ENCODE results near the gene KLF18.
"Not testable (repeated sequence)": the region's sequence is repeated elsewhere in the genome, so short reads cannot be mapped to it uniquely, and the experiment has no call there.

KLF18 gene

DNA sequence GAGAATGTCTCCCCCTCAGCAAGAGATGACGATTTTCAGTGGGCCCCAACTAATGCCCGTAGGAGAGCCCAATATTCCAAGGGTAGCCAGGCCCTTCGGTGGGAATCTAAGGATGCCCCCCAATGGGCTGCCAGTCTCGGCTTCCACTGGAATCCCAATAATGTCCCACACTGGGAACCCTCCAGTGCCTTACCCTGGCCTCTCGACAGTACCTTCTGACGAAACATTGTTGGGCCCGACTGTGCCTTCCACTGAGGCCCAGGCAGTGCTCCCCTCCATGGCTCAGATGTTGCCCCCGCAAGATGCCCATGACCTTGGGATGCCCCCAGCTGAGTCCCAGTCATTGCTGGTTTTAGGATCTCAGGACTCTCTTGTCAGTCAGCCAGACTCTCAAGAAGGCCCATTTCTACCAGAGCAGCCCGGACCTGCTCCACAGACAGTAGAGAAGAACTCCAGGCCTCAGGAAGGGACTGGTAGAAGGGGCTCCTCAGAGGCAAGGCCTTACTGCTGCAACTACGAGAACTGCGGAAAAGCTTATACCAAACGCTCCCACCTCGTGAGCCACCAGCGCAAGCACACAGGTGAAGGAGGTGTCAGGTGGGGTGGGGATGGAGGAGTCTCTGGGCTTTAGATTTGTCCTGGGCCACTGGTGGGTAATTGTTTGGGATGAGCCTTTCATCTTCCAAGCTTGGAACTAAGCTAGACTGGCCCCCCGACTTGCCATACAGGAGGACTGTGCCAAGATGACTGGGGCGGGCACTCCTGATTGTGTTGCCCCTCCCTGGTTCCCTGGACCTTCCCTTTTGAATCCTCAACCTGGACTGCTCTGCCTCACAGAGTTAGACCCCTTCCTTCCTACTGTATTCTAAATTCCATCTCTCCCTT is 11.6 kb downstream of the KLF18 start:
- intact Hi-C loops (cut with DNase I) = no loop called here
- peak in 1 of 10 donors; percentile 52 for DNase-seq

DNA sequence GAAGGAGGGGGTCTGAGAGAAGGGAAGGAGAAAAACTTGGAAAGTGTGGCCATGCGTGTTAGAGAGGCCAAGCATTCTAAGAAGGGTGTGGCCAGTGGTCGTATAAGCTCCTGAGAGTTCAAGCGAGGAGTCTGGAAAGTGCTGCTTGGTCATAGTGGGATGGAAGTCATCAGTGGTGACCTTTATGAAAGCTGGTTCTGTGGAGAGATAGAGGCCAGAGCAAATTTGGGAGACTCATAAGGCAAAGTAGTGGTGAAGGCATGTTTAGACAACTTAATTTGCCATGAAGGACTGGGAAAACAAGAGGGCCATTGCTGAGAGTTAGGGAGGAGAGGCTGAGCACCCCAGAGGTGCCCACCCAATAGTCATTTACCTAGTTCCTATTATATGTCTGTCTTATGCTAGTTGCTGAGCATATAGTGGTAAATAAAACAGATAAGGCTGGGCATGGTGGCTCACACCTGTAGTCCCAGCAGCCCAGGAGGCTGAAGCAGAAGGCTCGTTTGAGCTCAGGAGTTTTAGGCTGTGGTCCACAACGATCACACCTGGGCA is 21.0 kb downstream of the KLF18 start:
- intact Hi-C loops (cut with DNase I) = no loop called here
- DNase-seq = peak in 1 of 10 donors; percentile 3

DNA sequence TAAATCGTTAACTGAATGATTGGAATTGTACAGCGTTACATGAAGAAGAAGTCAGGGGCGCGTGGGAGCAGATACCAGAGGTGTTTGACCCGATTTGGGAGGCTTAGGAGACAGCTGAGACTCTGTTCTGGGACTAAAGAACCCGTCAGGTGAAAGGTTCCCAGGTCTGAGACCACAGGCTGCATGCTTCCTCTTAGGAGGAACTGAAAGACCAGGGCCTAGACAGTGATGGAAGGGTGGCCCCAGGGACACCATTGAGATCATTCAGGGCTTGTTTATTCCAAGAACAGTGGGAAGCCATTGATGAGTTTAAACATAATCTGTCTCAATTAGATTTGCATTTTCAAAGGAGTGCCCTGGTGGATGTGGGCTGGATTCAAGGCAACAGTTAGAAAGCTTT is 21.9 kb downstream of the KLF18 start:
- peak in 1 of 10 donors; percentile 4 for DNase-seq
- intact Hi-C loops (cut with DNase I) = no loop called here

DNA sequence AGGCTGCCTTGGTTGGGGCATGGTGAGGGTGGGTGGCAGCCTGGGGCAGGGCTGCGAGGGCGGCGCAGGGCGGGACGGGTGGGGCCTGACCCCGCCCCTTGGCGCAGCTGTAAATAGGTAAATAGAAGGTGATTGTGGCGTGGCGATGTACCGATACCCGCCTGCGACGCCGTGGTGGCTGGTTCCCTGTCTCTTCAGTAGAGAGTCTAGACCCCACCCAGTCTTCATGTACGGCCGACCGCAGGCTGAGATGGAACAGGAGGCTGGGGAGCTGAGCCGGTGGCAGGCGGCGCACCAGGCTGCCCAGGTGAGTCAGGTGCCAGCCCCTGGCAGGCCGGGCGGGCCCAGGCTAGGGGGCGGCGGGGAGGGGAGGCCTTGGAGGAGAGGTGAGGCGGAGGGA is 22.7 kb downstream of the KLF18 start, which contains the start of gene KLF17:
KLF17 (plus strand) TSS at position 140 of the 400 bp plus-strand sequence; CDS start at position 227, 87 bp downstream.
- DNase-seq = no peak
- intact Hi-C loops (cut with DNase I) = no loop called here

DNA sequence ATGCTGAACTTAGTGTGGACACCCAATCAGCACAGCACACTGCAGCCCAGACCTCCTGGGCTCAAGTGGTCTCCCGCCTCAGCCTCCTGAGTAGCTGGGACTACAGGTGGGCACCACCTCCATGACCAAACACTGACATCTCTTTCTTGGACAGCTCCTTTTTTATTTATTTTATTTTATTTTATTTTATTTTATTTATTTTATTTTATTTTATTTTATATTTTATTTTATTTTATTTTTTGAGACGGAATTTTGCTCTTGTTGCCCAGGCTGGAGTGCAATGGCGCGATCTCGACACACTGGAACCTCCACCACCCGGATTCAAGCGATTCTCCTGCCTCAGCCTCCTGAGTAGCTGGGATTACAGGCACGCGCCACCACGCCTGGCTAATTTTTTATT is 24.2 kb downstream of the KLF18 start:
- DNase-seq; intact Hi-C loops (cut with DNase I): not testable (repeated sequence)

DNA sequence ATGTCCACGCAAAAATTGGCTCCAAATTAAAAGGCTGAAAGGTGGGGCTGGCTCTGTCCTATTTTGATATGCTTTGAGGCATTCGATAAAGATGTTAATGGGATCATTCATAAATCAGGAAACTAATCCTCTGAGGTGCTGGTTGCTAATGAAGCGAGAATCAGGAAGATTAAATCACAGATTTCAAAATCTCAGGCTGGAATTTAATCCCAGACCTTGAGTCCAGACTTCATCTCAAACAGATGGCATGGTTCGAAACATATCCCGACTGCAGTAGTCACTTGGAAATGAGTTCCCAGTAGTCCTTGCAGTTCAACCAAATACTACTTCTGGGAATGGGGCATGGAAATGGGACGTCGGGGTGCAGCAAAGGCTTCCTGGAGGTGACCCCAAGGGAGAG is 27.3 kb downstream of the KLF18 start:
- DNase-seq = no peak
- intact Hi-C loops (cut with DNase I) = no loop called here

DNA sequence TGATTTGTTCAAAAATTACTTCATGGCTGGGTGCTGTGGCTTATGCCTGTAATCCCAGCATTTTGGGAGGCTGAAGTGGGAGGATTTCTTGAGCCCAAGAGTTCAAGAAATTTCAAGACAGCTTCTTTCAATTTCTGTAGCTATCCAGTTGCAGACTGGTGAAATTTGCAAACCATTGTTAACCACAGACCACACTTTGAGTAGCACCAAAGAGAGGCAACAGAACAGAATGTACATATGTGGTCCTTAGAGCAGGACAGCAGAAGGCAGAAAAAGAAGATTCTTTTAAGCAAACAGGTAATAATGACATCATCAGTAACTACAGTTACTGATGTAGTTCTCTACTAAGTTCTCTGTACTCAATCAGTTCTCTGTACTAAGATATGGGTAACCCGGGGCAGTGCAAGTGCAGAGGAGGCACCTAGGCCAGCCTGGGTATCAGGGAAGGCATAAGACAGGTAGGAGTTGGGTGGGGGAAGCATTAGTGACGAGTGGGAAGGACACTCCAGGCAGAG is 28.3 kb downstream of the KLF18 start:
- DNase-seq = no peak
- intact Hi-C loops (cut with DNase I) = no loop called here

DNA sequence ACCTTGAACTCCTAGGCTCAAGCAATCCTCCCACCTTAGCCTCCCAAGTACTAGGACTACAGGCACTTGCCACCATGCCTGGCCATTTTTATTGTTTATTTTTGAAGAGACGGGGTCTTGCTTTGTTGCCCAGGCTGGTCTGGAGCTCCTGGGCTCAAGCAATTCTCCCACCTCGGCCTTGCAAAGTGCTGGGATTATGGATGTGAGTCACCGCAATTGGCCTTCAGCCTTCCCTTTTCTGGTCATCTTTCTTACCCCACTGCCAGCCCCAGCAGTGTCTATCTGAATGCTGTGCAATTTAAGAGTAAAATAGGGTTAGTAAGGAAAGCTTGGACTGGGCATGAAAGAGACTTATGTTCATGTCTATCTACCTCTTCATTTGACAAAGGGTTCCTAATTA is 28.9 kb downstream of the KLF18 start:
- intact Hi-C loops (cut with DNase I) = no loop called here
- DNase-seq = no peak

DNA sequence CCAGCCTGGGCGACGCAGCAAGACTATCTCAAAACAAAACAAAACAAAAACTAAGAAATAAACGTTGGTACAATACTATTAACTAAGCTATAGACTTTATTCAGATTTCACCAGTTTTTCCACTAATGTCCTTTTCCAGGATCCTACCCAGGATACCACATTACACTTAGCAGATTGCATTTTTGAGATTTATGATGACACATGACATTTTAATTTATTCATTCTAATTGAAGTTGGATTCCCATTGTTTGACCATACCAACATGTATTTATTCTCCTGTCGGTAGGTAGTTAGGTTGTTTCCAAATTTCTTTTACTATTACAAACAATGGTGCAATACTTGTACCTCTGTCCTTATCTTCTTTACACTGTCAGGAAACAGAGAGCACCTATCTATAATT is 29.6 kb downstream of the KLF18 start:
- intact Hi-C loops (cut with DNase I) = no loop called here
- DNase-seq = no peak

DNA sequence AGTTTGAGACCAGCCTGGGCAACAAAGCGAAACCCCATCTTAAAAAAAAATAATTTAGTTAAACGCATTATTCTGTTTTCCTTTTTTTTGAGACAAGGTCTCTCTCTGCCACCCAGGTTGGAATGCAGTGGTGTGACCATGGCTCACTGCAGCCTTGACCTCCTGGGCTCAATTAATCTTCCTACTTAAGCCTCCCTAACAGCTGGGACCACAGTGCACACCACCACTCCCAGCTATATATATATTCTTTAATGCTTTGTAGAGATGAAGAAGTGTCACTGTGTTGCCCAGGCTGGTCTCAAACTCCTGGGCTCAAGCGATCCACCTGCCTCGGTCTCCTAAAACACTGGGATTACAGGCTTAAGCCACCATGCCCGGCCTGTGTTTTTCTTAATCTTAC is 30.5 kb downstream of the KLF18 start:
- intact Hi-C loops (cut with DNase I) = no loop called here
- no peak for DNase-seq

DNA sequence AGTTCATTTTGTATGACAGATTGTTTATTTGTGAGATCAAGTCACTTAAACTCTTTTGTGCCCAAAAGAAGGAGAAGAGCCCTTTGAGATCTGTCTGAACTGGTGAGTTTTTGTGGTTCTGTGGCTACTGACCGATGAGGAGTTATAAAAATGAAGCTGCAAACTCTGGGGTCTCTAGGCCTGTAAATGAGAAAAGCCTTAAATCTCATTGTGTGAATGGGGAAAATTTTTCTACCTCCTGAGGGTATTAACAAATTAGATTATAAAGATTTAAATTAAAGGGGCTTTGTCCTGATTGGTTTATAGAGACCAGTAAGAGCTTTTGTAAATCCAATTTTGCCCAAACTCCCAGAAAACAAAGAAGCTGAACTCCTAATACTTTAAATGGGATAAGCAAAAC is 32.5 kb downstream of the KLF18 start:
- DNase-seq = no peak
- intact Hi-C loops (cut with DNase I) = no loop called here

DNA sequence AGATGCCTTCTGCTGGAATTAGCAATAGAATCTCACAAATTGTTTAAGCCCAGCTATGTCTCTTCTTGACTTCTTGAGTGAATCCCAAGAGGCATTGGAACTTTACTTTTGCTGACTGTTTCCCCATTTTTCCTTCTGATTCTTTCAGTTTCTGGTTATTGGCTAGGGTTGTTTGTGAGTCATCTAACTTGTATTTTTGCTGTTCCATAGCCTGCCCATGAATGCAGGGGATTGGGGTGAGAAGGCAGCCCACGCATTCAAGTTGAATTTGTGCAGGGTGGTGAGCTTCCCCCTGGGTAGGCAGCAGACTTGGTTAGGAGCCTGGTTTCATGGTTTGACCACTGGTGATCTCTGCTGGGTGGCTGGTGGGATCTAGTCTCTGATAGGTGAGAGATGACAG is 33.2 kb downstream of the KLF18 start:
- intact Hi-C loops (cut with DNase I) = no loop called here
- no peak for DNase-seq

DNA sequence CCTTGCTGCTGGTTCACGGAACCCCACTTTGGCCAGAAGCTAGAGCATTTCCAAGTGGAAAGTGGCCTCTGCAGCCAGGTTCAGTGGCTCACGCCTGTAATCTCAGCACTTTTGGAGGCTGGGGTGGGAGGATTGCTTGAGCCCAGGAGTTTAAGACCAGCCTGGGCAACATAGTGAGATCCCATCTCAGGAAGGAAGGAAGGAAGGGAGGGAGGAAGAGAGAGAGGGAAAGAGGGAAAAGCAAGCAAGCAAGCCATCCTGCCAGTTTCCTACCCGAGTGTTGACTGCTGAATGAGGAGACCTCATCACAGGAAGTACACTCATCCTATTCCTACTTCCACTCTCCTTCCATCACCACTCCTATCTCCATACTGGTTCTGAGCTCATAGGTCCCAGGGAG is 35.6 kb downstream of the KLF18 start:
- intact Hi-C loops (cut with DNase I) = no loop called here
- no peak for DNase-seq

DNA sequence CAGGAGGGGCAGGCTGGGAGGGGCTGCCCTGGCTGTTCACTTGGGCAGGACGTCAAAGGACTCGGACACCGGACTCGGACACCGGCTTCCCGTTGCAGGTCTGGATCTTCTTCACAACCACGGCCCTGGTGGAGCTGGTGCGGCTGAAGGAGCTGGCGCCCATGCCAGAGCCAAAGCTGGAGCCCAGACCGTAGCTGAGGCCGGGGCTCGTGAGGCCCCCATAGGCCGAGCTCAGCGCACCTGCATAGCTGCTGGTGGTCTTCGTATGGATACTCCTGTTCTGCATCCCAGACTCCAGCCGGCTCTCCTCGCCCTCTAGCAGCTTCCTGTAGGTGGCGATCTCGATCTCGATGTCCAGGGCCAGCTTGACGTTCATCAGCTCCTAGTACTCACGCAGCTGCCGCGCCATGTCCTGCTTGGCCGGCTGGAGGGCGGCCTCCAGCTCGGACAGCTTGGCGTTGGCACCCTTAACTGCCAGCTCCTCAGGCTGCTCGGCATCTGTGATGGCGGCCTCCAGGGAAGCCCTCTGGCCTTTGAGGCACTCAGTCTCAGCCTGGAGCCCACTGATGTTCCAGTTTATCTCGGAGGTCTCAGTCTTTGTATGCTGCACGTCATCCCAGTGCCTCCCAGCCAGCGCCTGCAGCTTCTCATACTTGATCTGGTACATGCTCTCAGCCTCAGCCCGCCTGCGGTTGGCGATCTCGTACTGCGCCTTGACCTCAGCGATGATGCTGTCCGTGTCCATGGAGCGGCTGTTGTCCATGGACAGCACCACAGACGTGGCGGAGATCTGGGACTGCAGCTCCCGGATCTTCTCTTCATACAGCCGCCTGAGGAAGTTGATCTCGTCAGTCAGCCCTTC is 37.9 kb downstream of the KLF18 start:
- DNase-seq = peak in 2 of 10 donors; percentile 75 to 79
- intact Hi-C loops (cut with DNase I) = no loop called here

DNA sequence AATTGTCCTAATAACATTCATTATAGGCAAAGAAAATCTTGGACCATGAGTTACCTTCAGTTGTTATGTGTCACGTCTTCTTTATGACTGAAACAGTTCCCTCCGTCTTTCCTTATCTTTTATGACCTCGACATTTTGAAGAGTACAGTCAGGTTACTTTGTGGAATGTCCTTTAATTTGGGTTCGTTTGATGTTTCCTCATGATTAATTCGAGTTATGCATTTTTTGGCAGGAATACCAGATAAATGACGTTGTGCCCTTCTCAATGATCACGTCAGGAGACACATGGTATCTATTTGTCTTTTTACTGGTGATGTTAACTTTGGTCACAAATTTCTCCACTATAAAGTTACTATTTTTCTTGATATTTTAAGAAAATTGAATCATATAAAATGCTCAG is 40.1 kb downstream of the KLF18 start:
- intact Hi-C loops (cut with DNase I) = no loop called here

DNA sequence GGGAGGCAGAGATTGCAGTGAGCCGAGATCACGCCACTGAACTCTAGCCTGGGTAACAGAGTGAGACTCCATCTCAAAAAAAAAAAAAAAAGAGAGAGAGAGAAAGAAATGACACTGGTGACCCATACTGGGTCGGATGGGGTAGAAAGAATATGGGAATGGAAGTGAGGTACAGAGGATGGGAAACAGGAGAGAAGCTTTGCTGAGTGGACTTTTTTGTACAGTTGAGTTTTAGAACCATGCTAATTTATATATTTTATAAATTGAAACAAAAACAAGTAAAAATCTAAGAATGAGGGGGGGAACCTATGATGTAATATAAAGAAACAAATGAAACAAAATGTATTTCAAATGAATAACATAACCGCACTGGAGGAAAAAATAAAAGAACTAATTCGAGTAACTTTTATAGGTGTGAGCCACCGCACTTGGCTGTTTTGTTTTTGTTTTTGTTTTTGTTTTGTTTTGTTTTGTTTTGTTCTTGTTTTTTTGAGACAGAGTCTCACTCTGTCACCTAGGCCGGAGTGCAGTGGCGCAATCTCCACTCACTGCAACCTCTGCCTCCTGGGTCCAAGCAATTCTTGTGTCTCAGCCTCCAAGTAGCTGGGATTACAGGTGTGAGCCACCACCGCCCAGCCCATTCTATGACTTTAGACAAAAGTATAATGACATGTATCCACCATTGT is 41.1 kb downstream of the KLF18 start:
- no peak for DNase-seq
- intact Hi-C loops (cut with DNase I) = no loop called here

More for the DNA sequence above, 40.1 kb downstream of the KLF18 start:
- DNase-seq = no peak

DNA sequence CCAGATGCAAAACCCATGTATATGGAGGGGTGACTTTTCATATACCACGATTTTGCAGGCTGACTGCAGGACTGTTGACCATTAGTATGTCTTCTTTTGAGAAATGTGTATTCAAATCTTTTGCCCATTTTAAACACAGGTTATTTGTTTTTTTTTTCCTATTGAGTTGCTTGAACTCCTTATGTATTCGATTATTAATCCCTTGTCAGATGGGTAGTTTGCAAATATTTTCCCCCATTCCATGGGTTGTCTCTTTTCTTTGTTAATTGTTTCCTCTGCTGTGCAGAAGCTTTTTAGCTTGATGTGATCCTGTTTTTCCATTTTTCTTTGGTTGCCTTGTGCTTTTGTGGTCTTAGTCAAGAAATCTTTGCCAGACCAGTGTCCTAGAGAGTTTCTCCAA is 47.4 kb downstream of the KLF18 start:
- intact Hi-C loops (cut with DNase I) = no loop called here

DNA sequence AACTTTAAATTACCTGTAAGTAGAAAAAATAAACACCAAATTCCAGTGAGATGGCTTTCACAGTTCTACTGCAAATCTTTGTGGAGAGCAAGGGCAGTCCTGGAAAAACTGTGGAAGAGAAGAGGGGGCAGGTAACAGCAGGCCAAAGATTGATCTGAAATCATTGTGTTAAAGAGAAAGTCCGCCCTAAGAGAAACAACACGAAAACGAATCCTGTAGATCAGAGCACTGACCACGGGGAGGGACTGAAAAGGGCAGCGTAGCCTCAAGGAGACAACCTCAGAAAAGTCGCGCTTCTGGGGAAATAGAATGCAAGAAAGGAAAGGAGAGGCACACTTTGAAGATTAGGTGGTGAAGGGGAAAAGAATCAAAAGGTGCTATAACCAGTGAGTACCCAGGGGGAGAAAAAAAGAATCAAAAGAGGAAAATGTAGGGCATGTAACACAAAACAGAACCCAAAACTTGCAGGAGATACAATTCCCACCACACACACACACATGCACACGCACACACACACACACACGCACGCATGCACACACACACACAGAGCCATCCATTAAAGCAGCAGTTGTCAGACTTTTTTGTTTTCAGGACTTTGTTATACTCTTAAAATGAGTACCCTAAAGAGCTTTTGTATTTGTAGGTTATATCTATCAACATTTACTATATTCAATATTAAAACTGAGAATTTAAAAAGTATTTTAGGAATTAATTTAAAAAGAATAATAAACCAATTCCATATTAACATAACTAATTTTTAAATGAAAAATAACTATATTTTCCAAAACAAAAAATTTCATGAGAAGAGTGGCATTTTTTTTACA is 50.8 kb downstream of the KLF18 start:
- intact Hi-C loops (cut with DNase I) = no loop called here
- DNase-seq = no peak

More for the DNA sequence above, 47.4 kb downstream of the KLF18 start:
- no peak for DNase-seq

DNA sequence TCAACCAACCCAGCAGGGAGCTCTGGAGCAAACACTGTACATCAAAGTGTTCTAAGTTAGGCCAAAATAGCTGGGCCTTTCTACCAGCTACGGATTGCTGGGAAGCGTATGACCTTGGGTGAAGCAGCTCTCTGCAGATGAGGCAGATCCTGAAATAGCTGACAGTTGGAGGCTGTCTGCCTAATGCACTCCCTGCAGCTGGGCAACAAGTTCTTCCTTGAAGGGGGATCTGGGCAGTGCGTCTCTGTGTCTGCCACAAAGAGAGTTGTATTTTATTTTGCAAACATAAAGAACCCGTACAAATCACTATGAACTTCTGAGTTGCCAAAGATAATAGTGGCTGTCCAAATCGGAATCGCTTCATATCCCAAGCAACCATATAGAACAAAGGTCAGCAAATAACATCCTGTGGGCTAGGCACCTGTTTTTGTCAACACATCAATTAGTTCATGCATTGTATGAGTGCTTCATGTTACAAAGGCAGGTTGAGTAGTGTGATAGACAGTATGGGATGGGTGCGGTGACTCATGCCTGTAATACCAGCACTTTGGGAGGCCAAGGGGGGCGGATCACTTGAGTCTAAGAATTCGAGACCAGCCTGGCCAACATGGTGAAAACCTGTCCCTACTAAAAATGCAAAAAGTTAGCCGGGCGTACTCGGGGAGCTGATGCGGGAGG is 51.9 kb downstream of the KLF18 start:
- DNase-seq = no peak
- intact Hi-C loops (cut with DNase I) = no loop called here
